ENCODE measurements around the gene ARSG.

DNA sequence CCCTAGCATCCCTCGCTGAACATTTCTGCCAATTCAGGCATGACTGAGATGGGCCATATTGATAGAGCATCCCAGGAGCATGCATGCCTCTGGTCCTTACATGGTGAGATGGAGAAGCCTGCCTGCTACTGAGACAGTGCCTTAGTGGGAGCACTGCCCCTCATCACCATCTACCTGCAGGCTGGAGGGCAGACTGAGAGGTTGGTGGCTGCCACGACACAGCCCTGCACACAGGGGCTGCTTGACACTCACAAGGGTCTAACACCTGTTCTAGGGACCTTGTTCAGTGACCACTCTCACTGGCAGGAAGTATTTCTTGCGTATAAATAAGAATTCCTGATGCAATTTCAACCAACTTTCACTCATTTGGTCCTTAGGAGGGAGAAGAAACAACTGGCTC, 132.0 kb downstream of the ARSG start:
- TF ChIP-seq, protein P1, sequence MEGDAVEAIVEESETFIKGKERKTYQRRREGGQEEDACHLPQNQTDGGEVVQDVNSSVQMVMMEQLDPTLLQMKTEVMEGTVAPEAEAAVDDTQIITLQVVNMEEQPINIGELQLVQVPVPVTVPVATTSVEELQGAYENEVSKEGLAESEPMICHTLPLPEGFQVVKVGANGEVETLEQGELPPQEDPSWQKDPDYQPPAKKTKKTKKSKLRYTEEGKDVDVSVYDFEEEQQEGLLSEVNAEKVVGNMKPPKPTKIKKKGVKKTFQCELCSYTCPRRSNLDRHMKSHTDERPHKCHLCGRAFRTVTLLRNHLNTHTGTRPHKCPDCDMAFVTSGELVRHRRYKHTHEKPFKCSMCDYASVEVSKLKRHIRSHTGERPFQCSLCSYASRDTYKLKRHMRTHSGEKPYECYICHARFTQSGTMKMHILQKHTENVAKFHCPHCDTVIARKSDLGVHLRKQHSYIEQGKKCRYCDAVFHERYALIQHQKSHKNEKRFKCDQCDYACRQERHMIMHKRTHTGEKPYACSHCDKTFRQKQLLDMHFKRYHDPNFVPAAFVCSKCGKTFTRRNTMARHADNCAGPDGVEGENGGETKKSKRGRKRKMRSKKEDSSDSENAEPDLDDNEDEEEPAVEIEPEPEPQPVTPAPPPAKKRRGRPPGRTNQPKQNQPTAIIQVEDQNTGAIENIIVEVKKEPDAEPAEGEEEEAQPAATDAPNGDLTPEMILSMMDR (IDR thresholded peaks at IDR 0.05) = no peak
- TF ChIP-seq POLR2A (IDR thresholded peaks at IDR 0.05) = no peak
